NCI-H2196 (cell line): Measurements from ENCODE around the gene CNGA2.

ENCODE experiments used
- DNase-seq: peaks from one replicate; lab custom pipeline; 2025; ENCODE audit not compliant: unreplicated experiment; lab: John Stamatoyannopoulos, UW

CNGA2 gene

GRCh38 chrX:151793886-151794285 lies 59.3 kb downstream of the CNGA2 start:
- DNase-seq: no peak
